ENCODE results near the gene ABCF3.

ABCF3 gene

GRCh38 chr3:184168363-184169120 is 17.5 kb upstream of the ABCF3 start:
- no peak for DNase-seq (ENCODE audit: low spot score)

- DNase-seq (ENCODE audit: low spot score), result no peak
These were observed 15.8 kb upstream of the ABCF3 start for GRCh38 chr3:184169896-184170875.

DNA sequence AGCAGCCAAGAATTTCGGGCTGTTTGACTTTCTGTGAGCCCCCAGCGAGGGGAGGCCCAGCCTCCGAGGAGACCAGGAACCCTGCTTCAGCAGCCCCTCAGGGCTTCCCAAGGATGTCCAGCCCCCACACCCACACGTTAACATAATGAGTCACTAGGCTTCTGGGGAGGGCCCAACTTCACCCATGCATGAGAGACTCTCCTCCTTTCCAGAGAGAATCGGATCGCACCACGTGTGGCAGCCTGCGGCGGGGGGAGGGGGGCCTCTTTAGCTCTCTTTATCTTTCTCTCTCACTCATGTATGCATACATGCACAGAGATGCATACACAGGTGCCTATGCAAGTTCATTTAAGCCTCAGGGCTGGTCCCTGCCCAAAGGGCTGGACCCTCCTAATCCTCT is 14.4 kb upstream of the ABCF3 start:
- DNase-seq (ENCODE audit: low spot score), result no peak

GRCh38 chr3:184172681-184173373 is 13.2 kb upstream of the ABCF3 start:
- no peak for DNase-seq (ENCODE audit: low spot score)

- DNase-seq (ENCODE audit: low spot score), result no peak
These were observed 12.7 kb upstream of the ABCF3 start for GRCh38 chr3:184173374-184173722.

GRCh38 chr3:184174284-184174645 is 11.7 kb upstream of the ABCF3 start:
- DNase-seq (ENCODE audit: low spot score), result no peak

DNA sequence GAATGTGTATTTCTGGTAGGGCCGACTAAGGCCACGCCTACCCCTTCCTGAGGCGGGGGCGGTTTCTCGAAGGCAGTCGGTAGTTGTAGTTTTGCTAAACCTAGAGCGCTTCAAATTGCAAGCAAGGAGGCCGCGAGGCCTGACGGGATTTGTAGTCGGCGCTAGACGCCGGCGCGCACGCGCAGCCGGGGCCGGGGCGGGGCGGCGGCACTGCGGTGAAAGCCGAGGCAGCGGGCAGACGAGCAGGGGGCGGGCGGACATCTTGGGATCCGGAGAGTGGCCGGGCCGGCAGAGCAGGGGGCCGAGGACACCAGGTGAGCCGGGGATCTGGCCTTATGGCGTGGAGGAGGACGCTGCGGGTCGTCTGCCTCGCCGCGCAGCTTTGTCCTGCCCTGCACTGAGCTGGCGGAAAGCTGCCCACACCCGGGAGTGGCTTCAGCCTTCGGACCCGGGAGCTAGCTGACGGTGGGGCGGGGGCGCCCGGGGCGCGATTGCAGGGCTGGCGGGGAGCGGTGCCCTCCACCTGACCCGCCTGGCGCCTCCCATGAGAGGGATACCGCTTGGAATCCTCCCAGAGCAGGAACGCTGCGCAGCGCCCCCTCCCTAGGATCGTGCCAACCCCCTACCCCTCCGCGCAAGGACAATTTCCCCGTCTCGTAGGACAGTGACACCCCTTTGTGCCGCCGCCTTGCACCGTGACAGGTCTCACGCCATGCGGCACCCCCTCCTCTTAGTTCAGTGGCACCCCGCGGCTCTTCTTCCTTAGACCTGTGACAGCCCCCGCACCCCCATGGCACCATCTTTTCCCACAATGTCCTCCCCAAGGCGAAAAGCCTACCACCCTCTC is 11.1 kb upstream of the ABCF3 start, which contains the start of gene AP2M1:
Gene AP2M1, plus strand, starts transcription at position 210 of the 847 bp plus-strand sequence. CDS start 2,139 bp downstream, outside the sequence.
- DNase-seq (ENCODE audit: low spot score), result peak; percentile 98

DNA sequence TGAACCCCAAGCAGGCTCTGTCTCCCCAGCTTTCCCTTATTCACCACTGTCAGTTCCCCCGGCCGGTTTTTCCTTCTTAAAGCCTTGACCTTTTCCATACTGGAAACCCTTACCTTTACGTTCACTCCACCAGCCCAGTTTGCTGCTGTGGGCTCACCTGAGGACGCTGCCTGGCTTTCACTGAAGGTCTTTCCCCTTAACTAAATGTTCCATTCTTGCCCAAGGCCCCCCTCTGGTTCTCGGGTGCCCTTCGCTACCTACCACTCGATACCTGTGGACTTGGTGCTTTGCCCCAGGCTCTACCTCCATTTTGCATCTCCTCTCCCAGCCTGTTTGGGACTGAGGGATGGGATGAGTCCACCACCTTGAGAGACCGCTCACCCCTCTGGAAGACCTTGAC is 10.5 kb upstream of the ABCF3 start:
- DNase-seq (ENCODE audit: low spot score), result peak; percentile 31

- no peak for DNase-seq (ENCODE audit: low spot score)
These were observed 10.0 kb upstream of the ABCF3 start for GRCh38 chr3:184175981-184176376.

DNA sequence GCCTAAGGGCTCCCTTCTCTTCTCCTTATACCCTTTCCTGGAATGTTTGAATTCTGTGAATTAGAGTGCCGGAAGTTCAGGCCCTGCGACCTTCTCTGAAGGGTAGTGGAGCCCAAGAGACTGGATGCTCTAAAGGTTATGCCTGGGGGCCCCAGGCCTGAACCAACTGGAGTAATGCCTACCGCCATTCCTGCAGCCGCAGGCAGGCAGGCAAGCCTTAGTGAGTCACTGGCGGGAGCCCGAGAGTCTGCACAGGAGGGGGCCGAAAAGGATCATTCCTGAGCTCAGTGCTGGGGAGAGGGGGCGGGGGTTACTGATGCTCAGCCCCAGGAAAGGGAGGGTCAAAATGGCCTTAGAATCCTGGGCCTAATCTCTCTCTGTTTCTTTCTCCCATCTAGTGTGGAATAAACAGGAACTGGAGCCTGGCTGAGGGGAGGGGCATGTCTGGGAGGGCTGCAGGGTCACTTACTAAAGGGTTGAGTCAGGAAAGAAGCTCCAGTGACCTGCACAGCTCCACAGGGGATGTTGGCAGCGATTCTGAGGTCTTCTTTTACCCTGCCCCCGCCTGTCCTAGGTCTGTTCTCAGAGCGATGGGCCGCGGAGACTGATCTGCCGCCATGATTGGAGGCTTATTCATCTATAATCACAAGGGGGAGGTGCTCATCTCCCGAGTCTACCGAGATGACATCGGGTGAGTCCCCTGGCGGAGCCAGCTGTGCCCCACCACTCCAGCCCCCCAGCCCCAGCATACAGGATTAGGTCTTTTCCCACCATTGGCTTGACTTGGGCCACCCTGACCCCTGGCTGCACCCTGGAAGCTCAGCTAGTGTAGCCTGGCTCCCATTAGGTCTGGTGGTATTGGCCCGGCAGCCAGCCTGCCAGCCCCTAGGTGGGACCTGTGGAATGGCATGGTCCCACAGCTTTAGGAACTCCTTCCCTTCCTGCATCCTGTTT is 9.3 kb upstream of the ABCF3 start:
- no peak for DNase-seq (ENCODE audit: low spot score)

DNA sequence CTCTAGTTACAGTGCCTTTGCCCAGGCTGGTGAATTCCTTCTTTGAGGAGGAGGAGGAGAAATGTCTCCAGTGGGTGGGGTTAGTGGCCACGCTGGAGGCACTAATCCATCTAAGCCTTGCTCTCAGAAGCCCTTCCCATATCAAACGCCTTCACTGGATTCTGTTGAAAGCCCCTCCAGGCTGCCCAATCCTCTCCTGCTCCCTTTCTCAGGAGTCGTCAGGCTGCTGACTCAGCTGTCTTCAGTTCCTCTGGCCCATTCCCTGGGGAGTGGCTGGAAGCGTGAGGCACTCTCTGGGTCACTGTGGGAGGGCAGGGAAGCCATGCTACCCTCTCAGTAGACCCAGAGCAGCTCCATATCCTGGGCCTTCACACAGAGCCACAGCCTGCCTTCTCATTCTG is 8.7 kb upstream of the ABCF3 start:
- no peak for DNase-seq (ENCODE audit: low spot score)

DNA sequence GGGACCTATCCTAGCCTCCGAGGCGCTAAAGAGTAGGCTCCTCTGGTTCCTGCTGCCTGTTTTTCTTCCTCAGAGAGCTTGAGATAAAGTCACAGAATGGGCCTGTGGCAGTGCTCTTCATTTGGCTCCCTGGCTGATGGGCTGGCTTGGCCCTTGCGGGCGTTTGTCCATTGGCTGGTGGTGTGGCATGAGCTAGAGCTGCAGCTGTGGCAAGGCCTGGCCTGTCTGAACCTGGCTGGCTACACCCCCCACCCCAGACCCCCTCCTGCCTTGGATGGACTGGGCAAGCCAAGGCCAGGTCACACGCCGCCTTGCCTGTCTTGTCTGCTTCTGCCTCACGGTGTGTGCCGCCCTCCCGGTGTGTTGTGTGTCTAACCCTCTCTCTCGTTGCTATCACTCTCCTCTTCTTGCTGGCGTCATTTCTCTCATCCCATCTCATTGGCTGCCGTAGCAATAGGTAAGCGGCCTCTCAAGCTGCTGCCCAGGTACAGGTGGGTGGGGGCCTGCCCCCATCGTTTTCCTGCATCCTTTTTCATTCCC is 8.2 kb upstream of the ABCF3 start:
- DNase-seq (ENCODE audit: low spot score), result no peak

DNA sequence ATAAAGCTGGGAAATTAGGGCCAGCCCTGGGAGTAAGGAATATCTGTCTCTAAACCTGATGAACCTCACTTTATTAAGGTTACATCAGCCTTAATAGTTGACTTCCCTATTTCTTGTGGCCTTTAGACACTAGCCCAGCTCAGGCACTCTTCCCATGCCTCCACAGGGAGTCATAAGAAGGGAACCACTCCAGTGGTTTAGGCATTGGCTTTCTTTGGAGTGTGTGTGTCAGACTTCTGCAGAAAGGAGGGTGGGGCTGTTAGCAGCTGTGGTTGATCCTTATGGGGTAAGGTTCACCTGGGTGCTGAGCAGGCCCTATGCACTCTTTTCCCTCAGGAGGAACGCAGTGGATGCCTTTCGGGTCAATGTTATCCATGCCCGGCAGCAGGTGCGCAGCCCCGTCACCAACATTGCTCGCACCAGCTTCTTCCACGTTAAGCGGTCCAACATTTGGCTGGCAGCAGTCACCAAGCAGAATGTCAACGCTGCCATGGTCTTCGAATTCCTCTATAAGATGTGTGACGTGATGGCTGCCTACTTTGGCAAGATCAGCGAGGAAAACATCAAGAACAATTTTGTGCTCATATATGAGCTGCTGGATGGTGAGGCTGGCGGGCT is 7.4 kb upstream of the ABCF3 start:
- no peak for DNase-seq (ENCODE audit: low spot score)

DNA sequence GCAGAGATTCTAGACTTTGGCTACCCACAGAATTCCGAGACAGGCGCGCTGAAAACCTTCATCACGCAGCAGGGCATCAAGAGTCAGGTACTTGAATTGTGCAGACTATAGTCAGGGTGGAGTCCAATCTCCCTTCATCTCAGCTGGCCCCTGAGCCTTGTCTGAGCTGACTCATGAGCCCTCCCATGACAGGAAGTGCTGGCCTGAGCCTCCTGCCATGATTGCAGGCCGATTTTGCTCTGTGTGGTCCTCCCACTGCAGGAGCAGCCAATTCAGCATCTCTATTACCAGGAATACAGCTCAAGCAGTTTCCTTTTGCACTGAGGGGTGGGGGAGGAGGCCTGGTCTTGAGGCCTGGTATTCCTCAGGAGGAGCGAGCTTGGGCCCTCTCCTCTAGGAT is 5.8 kb upstream of the ABCF3 start:
- no peak for DNase-seq (ENCODE audit: low spot score)

DNA sequence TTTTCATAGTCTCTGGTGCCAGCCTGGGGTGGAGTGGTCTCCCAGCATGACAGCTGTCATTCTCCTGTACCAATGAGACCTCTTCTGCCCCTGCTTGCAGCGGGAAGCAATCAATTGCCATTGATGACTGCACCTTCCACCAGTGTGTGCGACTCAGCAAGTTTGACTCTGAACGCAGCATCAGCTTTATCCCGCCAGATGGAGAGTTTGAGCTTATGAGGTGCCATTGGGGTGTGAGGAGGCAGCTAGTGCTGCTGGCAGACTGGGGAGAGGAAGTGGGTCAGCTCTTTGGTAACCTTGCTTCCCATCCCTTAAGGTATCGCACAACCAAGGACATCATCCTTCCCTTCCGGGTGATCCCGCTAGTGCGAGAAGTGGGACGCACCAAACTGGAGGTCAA is 4.4 kb upstream of the ABCF3 start:
- DNase-seq (ENCODE audit: low spot score), result no peak

DNA sequence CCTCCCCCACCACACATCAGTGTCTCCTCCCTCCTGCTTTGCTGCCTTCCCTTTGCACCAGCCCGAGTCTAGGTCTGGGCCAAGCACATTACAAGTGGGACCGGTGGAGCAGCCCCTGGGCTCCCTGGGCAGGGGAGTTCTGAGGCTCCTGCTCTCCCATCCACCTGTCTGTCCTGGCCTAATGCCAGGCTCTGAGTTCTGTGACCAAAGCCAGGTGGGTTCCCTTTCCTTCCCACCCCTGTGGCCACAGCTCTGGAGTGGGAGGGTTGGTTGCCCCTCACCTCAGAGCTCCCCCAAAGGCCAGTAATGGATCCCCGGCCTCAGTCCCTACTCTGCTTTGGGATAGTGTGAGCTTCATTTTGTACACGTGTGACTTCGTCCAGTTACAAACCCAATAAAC is 2.3 kb upstream of the ABCF3 start:
- DNase-seq (ENCODE audit: low spot score), result no peak

- DNase-seq (ENCODE audit: low spot score), result peak; percentile 25
These were observed 1.3 kb upstream of the ABCF3 start for GRCh38 chr3:184184546-184185230.

GRCh38 chr3:184185461-184186183 is 377 bp upstream of the ABCF3 start:
- peak; percentile 100 for DNase-seq (ENCODE audit: low spot score)

DNA sequence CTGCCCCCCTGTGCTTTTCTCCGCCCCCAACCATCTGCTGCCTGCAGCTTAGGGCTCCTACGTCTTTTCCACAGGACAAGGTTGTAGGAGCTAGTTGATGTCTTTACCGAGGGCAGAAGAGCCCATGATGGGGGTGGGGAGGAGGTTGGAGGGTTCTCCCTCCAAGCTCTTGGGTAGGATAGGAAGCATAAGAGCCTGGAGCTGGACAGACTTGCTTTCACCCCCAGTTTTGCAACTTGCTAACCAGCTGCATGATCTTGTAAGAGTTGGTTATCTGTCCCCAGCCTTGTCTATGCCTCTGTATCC is 856 bp downstream of the ABCF3 start:
- no peak for DNase-seq (ENCODE audit: low spot score)
